GM21526 (cell line): ENCODE measurements around the gene IL34.

ENCODE experiments used
- ATAC-seq: cut with Tn5 transposase; IDR thresholded peaks from one replicate; pipeline ENCODE4 v1.9.1; 2021; ENCODE audit warnings: moderate library complexity; ENCODE audit not compliant: unreplicated experiment, low FRiP score

IL34 gene

DNA sequence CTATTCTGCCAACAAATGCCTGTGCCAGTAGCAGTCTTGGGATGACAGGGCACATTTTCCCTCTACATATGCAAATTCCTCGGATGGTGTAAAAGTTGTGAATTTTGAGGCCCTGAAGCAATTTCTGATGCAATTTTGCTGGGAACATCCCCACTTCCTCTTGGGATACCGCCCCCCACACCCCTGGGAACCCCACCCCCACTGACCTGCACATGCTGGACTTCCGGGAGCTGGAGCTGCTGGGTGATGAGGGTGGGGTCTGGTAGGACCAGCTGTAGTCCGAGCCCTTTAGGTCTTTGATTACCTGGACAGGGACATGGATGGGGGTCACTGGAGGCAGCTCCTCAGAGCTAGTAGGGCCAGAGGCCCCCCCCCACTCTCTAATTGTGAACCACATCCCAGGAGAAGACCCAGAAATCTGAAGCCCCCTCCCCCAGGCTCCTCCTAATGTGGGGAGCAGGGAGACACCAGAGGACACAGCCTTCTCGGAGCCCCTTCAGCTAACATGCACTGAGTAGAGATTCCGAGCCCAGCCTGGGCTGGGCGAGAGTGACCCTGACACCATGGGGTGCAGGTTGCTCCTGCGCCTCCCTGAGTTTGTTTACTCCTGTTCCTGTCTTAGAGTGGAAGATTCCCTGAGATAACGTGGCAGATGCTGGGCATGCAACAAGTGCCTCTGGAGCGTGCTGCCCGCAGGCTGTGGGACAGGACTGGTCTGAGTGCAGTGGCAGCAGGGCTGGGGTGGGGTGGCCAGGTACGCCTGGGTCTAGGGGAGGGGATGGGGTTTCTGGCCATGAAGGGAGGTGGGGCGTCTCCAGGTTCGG, 30.5 kb downstream of the IL34 start:
- no peak for ATAC-seq

DNA sequence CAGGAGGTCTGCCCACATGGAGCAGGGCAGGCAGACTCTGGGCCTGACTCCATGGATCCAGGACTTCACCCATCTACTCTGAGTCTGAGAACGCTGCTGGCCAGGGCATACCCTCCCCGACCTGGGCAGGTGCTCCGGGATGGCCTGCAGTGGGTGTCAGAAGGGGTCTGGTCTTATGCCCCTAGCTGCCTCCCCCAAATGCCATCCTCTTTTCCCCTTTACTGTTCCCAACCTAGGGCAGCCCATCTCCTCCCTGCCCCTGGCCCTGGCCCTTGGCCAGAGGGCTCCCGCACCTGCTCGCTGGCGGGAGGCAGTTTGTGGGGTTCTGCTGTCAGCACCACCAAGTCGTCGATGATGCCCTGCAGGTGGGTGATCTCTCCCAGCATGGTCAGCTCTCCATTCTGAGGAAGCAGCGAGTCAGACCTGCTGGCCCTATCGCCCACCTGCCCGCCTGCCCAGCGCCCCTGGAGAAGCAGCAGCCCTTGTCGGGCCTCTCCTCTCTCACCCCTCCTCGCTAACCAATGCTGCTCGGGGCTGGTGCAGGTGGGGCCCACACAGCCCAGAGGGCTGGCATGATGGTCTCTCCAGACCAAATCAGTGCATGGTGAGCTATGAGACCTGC, 31.3 kb downstream of the IL34 start:
- ATAC-seq: no peak

DNA sequence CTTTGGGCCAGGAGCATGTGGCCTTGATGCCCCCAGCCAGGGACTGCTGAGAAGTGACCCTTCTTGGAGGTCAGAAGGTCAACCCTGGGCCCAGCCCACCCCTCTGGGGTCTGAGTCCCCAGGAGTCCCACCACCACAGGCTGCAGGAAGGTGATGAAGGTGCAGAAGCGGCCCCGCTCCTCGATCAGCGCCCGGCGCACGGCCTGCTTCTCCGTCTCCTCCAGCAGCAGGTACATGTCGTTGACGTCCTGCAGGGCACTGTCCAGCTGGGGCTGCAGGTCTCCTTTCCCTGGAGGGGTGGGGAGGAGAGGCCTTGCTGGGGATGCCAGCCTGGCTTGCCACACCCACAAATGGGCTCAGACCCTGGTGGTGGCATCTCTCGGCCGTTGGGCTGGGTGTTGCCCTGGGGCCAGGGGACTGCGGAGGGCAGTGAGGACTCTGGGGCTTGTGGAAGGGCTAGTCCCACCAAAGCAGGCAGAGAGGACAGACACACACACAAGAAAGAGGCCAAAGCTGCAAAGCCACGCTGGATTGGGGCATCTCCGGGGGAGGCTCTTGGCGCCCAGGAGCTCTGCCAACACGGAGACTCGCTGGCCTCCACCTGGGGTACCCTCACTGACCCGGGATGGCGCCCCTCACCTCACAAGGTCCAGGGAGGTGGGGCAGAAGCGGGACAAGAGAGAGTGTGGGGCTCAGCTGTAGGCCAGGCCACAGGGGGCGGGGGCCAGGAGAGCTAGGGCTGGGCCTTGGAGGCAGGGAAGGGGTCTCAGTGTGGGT, 31.9 kb downstream of the IL34 start:
- no peak for ATAC-seq

DNA sequence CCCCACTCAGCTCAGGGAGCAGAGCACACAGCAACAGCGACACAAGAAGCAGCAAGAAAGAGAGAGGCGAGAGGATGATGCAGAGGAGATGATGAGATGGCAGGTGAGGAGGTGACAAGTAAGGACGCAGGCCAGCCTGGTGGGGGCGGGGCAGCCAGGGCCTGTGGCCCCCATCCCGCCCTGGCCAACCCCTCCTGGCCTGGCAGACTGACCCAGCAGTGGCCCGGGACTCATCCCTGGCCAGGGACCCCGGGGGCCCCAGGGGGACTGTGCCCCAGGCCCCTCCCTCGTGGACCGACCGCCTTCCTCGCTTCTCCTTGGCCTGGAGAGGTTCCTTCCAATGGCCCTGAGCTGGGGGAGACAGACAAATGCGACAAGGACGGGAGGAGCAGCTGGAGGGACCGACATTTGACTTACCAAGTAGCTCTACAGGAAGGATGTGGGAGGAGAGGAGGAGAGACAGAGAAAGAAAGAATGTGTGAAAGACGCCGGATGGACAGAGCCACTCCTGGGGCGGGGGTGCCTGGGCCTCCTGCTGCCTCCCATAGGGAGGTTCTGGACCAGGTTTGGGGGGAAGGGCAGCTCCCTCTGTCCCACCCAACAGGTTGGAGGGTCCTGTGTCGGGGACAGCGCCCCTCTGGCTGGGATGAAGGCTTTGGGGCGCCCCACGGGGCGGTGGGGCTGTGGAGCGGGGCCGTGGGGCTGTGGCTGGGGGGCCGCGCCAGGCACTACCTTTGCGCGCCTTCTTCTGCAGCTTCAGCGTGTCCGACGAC, 32.7 kb downstream of the IL34 start:
- no peak for ATAC-seq

DNA sequence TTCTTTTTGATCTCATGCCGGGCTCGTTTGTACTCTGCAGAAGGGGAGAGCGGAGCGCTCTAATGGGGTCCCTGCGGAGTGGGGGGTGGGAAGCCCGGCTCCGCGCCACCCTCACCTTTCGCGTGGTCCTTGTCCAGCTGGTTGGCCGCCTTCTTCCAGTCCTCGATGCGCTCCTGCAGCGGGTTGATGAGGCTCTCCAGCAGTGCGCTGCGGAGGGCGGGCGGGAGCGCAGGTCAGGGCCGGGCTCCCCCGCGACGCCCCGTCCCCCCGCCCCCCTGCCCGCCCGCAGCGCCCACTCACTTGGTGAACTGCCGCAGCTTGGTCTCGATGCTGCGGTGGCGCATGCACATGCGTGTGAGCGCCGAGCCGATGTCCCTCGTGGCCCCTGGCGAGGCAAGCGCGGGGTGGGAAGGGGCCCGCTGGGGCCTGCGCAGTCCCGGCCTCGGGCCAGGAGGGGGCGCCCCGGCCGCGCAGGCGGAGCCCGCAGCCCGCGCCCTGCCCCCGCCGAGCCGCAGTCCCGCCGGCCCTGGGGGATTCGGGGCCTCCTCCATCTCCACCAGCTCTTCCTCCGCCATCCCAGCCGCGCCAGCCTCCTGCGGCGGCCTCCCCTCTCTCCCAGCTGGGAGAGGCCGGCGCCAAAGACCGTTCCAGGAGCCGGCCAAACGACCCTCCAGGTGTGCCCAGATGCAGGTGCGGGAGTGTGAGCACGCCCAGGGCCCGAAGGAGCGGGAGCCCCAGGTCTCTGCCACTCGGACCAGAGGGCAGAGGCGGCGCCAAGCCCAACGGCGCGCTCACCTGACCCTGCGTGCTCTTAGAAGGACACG, 33.5 kb downstream of the IL34 start:
- ATAC-seq: no peak

DNA sequence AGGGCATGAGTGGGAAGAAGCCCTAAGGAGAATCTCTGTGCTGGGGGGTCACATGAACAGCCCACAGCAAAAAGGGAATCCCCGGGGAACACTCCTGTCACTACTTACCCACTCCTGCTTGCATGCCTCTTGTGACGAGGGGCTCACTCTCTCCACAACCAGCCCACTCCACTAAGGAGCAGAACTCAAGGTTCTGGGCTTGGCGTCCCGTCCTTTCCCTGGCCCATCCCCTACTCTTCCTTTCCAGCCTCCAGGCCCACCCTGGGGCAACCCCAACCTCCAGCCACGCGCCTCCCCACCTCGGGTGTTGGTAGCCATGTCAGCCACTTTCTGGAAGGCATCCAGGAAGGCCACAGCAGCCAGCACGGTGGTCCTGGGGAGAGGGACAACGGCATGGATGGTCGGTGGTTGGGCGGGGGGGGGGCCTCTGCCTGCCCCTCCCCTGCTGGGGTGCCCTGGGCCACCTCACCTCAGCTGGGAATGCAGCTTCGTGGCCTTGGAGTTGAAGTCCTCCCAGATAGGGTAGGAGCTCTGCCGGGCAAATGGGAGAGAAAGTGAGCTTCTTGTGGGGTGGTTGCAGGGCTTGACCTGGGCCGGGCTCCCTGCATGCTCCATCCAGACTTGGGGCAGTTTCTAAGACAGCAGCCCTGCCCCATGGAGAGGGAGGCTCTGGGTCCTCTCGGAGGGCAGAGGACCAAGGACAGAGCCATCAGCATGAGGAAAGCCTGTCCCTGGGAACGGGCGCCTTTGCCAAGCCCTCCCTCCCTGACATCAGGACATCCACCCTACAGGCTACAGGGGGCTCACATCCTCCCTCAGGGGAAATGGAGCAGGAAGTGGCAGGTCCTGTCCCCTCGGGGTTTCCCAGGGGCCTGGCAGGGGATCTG, 34.4 kb downstream of the IL34 start:
- ATAC-seq: no peak

DNA sequence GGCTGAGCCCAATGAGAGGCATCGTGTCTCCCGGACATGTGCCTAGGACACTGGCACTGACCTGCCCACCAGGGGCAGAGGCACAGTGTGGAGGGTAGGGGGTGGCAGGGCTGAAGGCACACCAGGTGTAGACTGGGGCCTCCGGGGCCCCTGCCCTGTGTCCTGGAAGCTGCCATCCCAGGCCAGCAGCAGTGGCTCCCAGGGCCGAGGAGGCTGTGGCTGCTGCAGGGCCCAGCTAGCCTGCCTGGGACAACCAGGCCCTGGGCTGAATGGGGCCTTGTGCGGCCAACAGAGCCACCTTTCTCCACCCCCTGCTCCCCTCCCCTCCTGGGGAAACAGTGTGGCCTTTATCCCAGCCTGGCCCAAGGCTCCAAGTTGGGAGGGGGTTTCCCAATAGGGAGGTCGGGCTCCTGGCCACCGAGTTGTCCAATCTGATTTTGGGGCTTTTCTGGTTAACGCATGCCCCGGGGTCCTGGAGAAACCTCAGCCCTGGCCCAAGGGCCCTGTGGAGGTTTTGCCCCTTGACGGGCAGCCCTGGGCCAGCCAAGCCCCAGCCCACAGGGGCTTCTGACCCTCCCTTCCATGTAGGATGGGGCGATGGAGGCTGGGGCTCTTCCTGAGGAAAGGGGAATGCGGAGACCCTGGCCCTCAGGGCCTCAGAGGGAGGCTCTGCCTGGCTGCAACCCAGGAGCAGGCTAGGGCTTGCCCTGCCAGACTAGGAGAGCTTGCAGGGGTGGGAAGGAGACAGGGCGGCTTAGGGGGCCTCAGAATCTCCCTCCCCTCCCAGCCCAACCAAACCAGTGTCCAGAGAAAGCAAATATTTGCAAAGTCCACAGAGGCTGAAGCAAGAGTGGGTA, 35.3 kb downstream of the IL34 start:
- ATAC-seq: no peak

DNA sequence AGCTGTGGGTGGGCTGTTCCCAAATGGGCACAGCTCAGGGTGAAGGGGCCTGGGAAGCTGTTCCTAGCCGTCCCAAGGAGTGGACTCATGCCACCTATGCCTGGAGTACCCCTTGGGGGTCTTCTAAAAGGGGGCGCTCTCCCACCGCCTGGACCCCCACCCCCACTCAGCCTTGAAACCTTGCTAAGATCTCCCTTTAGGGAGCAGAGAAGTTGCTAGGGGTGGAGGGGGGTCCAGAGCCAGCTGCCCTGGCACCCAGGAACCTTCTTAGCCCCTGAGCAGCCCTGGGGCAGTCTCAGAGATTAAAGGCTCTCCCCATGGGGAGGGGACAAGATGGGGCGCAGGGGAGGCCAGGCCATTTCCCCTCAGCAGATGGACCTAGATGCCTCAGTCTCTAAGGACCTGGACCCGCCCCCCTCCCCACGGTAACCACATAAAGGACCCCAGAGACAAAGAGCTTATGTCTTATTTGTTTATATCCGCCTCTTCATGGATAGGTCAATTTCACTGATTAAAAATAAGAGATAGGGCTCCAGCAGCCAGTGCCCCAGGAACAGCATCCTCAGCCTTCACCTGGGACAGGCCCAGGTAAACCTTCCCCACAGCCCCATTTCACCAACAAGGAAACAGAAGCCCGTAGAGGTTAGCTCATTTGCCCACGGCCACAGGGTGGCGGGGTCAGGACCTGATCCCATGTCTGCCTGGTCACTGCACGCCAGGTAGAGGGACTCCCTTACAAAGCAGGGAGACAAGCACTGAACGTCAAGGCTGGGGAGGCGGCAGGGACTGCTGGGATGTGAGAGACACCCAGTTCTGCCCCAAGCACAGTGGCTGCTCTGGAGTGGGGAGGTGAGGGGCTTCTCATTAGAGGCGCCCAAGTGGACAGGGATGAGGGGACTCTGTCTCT, 36.1 kb downstream of the IL34 start:
- ATAC-seq: no peak

DNA sequence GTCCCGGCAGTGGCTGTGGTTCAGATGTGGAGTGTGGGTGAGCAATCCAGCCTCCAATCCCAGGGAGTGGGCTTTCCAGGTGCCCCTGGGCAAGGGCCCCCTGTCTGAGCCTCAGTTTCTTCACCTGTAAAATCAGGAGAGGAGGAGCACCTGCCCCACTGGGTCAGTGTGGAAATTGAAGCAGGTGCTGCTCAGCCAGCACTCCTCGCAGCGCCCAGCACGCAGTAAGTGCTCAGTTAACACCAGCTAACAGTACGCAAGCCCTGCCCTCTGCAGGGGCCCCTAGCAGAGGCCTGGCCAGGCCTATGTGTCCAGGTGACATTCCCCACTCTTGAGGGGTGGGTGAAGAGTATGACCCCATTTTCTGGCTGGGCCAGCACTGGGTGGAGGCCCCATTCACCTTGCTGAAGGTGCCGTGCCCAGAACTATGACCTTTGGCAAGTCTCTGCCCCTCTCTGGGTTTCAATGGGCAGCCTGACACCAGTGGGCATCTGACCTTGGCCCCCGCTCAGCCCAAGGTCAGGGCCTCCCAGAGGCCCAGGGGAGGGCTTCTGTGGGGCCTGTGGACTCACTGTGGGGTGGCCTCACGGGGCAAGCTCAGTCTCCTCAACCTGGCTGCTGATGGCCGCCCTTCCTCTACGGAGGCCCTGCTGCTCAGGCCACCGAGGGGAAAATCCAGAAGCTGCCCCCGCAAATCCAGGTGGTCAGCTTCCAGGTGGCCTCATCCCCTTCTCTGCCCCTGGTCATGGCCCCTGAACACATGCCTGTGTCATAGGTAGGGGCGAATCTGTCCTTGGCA, 37.0 kb downstream of the IL34 start:
- no peak for ATAC-seq

DNA sequence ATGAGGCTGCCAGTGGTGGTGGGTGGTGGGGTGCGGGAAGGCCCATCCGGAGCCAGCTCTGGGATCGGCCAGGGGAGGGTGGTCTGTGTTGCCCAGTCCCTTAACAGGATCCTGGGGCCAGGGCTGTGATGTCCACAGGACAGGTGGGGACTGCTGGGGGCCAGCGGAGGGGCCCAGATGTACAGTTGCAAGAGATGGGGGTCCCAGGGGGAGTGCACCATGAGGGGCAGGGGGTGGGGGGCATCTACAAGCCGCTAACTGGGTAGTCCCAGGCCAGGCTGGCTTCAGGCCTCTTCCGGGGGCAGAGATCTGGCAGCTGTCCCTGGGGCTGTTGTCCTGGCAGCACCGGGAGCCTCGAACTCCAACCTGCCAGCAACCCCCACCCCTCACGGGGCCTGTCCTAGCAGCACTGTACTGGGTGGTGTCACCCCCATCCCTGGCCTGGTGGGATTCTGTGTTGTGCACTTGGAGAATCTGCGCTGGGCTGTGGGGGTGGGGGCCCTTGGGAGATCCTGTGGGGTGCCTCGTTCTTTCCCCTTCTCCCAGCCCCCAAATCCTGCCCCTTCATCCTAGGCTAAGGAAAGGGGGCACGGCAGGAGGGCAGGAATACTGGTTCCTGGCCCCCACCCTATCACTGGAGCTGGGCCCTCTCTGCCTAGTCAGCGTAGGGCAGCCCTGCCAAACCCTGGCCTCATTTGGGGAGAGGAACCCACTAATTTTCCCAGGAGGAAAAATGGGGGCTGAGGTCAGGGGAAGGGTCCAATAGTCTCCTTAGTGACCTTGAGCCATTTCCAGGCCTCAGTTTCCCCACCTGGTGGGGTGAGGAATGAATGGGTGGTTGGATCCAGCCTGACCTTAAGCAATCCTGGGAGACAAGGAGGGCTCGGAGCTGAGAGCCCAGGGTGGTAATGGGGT, 38.0 kb downstream of the IL34 start:
- ATAC-seq: no peak

DNA sequence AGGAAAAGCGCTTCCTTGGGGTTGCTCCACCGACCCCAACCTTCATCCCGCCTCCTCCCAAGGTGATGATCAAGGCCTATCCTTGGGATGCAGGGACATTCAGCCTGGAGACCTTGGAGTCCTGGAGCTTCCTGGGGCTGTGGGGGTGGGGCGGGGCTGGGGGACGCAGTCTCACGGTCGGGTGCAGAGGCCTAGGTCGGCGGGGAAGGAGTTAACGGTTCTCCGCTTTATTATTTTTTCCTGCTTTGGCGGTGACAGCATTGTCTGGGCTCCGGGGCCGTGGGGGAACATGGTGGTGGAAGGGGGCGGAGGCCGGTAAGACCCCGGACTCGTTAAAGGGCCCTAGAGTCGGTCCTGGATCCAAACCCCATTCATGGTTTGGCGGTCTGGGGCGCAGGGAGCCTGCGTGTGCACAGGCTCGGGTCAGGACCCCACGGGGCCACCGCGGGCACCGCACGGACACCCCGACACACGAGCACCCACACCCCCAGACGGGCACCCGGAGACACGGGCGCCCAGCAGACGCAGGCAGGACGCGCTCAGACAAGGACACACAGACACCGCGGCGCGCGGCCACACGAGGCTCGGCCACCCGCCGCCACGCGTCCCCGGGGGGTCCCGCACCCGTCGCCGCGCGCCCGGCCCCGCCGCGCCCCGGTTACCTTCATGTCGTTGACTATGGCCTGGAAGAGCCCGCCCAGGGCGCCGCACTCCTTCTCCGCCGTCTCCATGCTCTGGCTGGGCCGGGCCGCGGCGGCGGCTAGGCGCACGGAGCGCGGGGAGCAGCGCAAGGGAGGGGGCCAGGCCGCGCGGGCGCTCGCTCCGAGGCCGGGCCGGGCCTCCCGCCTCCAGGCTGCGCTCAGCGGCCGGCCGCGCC, 38.9 kb downstream of the IL34 start:
- ATAC-seq: no peak

DNA sequence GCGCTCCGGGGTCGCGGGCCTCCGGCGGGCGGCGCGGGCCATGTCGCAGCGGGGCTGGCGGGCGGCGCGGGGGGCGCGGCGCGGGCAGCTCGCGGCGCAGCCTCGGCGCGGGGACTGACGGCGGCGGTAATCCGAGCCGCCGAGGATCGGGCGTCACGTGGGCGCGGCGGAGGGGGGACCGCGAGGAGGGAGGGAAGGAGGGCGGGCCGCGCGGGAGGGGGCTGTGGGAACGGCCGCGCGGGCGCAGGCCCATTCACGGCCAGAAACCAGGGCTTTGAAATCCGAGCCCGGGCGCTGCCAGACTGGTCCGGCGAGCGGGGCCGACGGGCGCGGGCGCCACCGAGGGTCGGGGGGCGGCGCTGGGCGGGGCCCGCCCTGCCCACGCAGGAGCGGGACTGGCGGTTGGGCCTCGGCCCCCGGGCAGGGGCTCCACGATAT, 39.6 kb downstream of the IL34 start, which contains the start of gene MTSS2:
Gene MTSS2 (minus strand): TSS at position 116 of the 438 bp plus-strand sequence. CDS start 262 bp downstream, outside the sequence.
- ATAC-seq: no peak

DNA sequence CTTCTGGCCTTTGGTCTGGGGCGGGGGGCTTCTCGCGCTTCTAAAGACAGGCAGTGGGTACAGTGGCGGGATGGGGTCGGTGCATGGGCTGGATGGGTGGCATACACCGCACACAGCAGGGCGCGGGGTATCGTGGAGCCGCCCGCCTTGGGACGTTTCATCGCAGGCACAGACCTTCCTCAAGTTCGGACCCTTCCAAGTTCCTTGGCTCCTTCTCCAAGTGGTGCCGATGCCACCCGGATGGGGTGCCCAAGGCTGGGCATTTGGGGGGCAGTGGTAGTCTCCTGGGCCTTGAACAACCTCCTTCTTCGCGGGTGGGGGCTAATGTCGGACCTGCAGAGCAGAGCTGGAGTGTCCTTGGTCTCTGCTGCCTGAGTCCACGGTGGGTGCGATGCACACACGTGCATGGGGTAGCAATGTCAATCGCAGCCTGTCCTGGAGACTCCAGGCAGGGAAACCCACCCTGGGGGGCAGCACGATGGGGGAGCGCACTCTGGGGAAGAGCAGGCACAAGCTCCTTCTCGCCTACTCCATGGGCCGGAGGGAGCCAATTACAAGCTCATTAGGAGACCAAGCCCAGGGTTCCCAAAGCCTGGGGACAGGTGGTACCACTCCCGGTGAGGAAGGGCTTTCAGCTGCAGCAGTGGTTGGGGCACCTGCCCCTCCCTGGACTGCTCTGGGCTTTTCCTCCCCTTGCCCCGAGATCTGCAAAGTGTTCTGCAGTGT, 40.2 kb downstream of the IL34 start:
- ATAC-seq: no peak
